Neural progenitor cell (in vitro differentiated cells): ENCODE results near the gene GALNT2. TPM values are rescaled to one million over a fixed set of nuclear protein-coding genes. Genes with fewer than 3 reads are reported as not detected.
A peak's percentile ranks its signal among the peaks of the same experiment; 100 is the strongest.

Experiments used
- DNase-seq: peaks from one replicate; pipeline ENCODE4 v3.0.0-alpha.2; 2016; ENCODE audit warnings: low spot score
- H2AFZ ChIP-seq: fragments of 200-600 bp; sonication (generic); replicated peaks from 2 replicates; pipeline ENCODE4 v1.6.1; 2016; ENCODE audit warnings: antibody characterized with exemption
- H3F3A ChIP-seq: fragments of 200-600 bp; sonication (generic); 2 replicates; pipeline ENCODE4 v1.6.1; 2016; ENCODE audit warnings: antibody characterized with exemption, low read depth
- H3K27ac ChIP-seq: fragments of 200-600 bp; sonication (generic); 2 replicates; pipeline ENCODE4 v1.5.1; 2016; ENCODE audit warnings: mild to moderate bottlenecking
- H3K27me3 ChIP-seq: fragments of 200-600 bp; sonication (generic); 2 replicates; pipeline ENCODE4 v1.6.1; 2016; ENCODE audit warnings: mild to moderate bottlenecking, moderate library complexity
- H3K36me3 ChIP-seq: fragments of 200-600 bp; sonication (generic); 2 replicates; pipeline ENCODE4 v1.5.1; 2016
- H3K4me1 ChIP-seq: fragments of 200-600 bp; sonication (generic); 2 replicates; pipeline ENCODE4 v1.6.1; 2016; ENCODE audit warnings: mixed run types
- H3K4me2 ChIP-seq: fragments of 200-600 bp; sonication (generic); 2 replicates; pipeline ENCODE4 v1.6.1; 2016
- H3K4me3 ChIP-seq: fragments of 200-600 bp; sonication (generic); 2 replicates; pipeline ENCODE4 v1.5.1; 2016
- H3K79me2 ChIP-seq: fragments of 200-600 bp; sonication (generic); 2 replicates; pipeline ENCODE4 v1.6.1; 2016; ENCODE audit warnings: low read depth
- H3K9ac ChIP-seq: fragments of 200-600 bp; sonication (generic); 2 replicates; pipeline ENCODE4 v1.6.1; 2016
- H3K9me3 ChIP-seq: fragments of 200-600 bp; sonication (generic); 2 replicates; pipeline ENCODE4 v1.5.1; 2016; ENCODE audit warnings: low read depth
- H4K20me1 ChIP-seq: fragments of 200-600 bp; sonication (generic); 2 replicates; pipeline ENCODE4 v1.6.1; 2016; ENCODE audit warnings: low read depth
- H3K27ac Mint-ChIP-seq: 3 replicates; pipeline ENCODE4 v1.8.0; 2021; ENCODE audit warnings: mixed read lengths
- H3K27me3 Mint-ChIP-seq: 2 replicates; pipeline ENCODE4 v1.8.0; 2022; ENCODE audit warnings: low read depth, mild to moderate bottlenecking, inconsistent platforms, moderate library complexity, mixed read lengths; ENCODE audit not compliant: insufficient read depth
- H3K36me3 Mint-ChIP-seq: 3 replicates; pipeline ENCODE4 v1.8.0; 2021; ENCODE audit warnings: mixed read lengths
- H3K4me1 Mint-ChIP-seq: 3 replicates; pipeline ENCODE4 v1.8.0; 2021; ENCODE audit warnings: mixed read lengths
- H3K4me3 Mint-ChIP-seq: 3 replicates; pipeline ENCODE4 v1.8.0; 2021; ENCODE audit warnings: mild to moderate bottlenecking, moderate library complexity, mixed read lengths
- H3K9me3 Mint-ChIP-seq: 3 replicates; pipeline ENCODE4 v1.8.0; 2020; ENCODE audit warnings: mixed read lengths
- CTCF ChIP-seq: fragments of 200-600 bp; sonication (generic); IDR thresholded peaks from 2 replicates; pipeline ENCODE4 v1.5.1; 2017; ENCODE audit warnings: antibody characterized with exemption, mild to moderate bottlenecking
- EZH2 ChIP-seq: fragments of 200-600 bp; sonication (generic); IDR thresholded peaks from 2 replicates; pipeline ENCODE4 v1.6.1; 2017; ENCODE audit warnings: antibody characterized with exemption, mild to moderate bottlenecking, moderate library complexity
- EZH2phosphoT487 ChIP-seq: fragments of 200-600 bp; sonication (generic); IDR thresholded peaks from 2 replicates; pipeline ENCODE4 v1.6.1; 2017; ENCODE audit warnings: antibody characterized with exemption
- total RNA-seq: library from RNA; depleted of rRNA; stranded (reverse); fragments of >200 nt; gene quantifications from 2 replicates; pipeline ENCODE4 v1.2.3, GENCODE V29; 2015; ENCODE audit warnings: low replicate concordance

The GALNT2 gene
- total RNA-seq, 1 donor from 2014 or later: 37.6 TPM

- Histone ChIP-seq H3K4me3 (no peak overlapping the region), H3K27ac (no peak overlapping the region), H3K9me3 (no peaks in the 10 kb centered on the region), H3K36me3 (no peaks in the 10 kb centered on the region), H4K20me1 (peaks cover 95% of the 10 kb centered on the region), H3K4me1 (peaks cover 34% of the 10 kb centered on the region), H2AFZ (no peak overlapping the region), H3K27me3 (no peaks in the 10 kb centered on the region), H3K9ac (no peak overlapping the region), H3K79me2 (peaks cover 21% of the 10 kb centered on the region), H3F3A (peaks cover 8% of the 10 kb centered on the region), H3K4me2 (no peak overlapping the region)
- TF ChIP-seq EZH2: no peak
- TF ChIP-seq CTCF: no peak
- no peak for TF ChIP-seq EZH2phosphoT487
- peaks cover 4% of the 10 kb centered on the region for H3K27me3 Mint-ChIP-seq
- peaks cover 77% of the 10 kb centered on the region for H3K4me1 Mint-ChIP-seq
- DNase-seq: no peak
- no peak overlapping the region for H3K27ac Mint-ChIP-seq
- no peak overlapping the region for H3K4me3 Mint-ChIP-seq
- no peaks in the 10 kb centered on the region for H3K9me3 Mint-ChIP-seq
- peaks cover 7% of the 10 kb centered on the region for H3K36me3 Mint-ChIP-seq
Measured at GRCh38 chr1:230141021-230141648, 74.1 kb downstream of the GALNT2 start.

- Mint-ChIP-seq H3K36me3 (peaks cover 7% of the 10 kb centered on the region), H3K4me1 (peaks cover 75% of the 10 kb centered on the region), H3K4me3 (no peak overlapping the region), H3K27me3 (peaks cover 4% of the 10 kb centered on the region), H3K9me3 (no peaks in the 10 kb centered on the region), H3K27ac (peak overlapping the region; percentile 60)
- DNase-seq: no peak
- Histone ChIP-seq H3K4me2 (no peak overlapping the region), H2AFZ (no peak overlapping the region), H3K4me1 (peaks cover 38% of the 10 kb centered on the region), H3K36me3 (no peaks in the 10 kb centered on the region), H3K27ac (no peak overlapping the region), H3K27me3 (no peaks in the 10 kb centered on the region), H3K9me3 (no peaks in the 10 kb centered on the region), H4K20me1 (peaks cover 95% of the 10 kb centered on the region), H3K4me3 (no peak overlapping the region), H3K79me2 (peaks cover 30% of the 10 kb centered on the region), H3K9ac (no peak overlapping the region), H3F3A (peaks cover 8% of the 10 kb centered on the region)
- no peak for TF ChIP-seq EZH2phosphoT487
Measured at GRCh38 chr1:230141797-230142607, 75.0 kb downstream of the GALNT2 start.

- Mint-ChIP-seq H3K4me3 (no peak overlapping the region), H3K9me3 (no peaks in the 10 kb centered on the region), H3K27me3 (peaks cover 8% of the 10 kb centered on the region), H3K27ac (peak overlapping the region; percentile 60), H3K36me3 (peaks cover 4% of the 10 kb centered on the region), H3K4me1 (peaks cover 75% of the 10 kb centered on the region)
- Histone ChIP-seq H3F3A (peaks cover 8% of the 10 kb centered on the region), H3K9ac (no peak overlapping the region), H3K4me2 (no peak overlapping the region), H3K4me3 (no peak overlapping the region), H4K20me1 (peaks cover 95% of the 10 kb centered on the region), H3K4me1 (peaks cover 38% of the 10 kb centered on the region), H3K9me3 (no peaks in the 10 kb centered on the region), H2AFZ (no peak overlapping the region), H3K36me3 (no peaks in the 10 kb centered on the region), H3K27ac (no peak overlapping the region), H3K79me2 (peaks cover 36% of the 10 kb centered on the region), H3K27me3 (no peaks in the 10 kb centered on the region)
- DNase-seq: no peak
- TF ChIP-seq CTCF (no peak), EZH2phosphoT487 (no peak), EZH2 (no peak)
Measured at GRCh38 chr1:230142608-230143210, 75.7 kb downstream of the GALNT2 start.
